ENCODE measurements around the gene CUL9.

DNA sequence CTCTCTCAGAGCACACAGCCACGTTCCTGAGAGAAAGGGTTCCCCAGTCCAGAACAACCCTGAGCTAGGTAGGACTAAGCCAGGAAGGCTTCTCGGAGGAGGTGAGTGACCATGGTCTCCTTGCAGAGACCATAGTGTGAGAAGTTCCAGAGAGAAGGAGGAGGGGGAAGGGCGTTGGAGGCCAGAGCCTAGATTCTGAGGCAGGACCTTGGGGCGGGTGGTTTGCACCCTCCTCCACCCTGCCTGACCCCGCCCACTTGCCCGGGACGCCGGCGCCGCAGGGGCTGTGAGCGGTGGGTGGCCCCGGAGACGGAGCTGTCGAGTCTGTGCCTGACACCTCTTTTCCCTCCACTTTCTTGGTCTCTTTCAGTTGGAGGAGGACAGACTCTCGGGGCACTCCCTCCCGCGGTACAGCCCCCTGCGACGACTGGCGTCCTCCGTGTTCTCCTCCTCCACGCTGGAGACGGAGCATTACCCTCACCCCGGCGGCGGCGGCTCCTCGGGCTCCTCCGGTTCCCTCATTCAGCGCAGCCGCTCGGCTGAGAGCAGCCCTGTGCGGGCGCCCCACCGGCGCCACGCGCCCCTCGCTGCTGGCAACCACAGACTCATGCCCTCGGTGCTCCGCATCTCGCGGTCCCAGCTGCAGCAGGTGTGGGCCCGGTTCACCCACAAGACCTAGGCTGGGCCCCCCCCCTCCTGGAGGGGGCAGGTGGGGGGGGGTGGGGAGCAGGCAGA, 87.4 kb downstream of the CUL9 start:
- no peak for TF ChIP-seq EZH2 (IDR thresholded peaks at IDR 0.05; ENCODE audit: borderline replicate concordance, low read length)
- TF ChIP-seq, protein P1, sequence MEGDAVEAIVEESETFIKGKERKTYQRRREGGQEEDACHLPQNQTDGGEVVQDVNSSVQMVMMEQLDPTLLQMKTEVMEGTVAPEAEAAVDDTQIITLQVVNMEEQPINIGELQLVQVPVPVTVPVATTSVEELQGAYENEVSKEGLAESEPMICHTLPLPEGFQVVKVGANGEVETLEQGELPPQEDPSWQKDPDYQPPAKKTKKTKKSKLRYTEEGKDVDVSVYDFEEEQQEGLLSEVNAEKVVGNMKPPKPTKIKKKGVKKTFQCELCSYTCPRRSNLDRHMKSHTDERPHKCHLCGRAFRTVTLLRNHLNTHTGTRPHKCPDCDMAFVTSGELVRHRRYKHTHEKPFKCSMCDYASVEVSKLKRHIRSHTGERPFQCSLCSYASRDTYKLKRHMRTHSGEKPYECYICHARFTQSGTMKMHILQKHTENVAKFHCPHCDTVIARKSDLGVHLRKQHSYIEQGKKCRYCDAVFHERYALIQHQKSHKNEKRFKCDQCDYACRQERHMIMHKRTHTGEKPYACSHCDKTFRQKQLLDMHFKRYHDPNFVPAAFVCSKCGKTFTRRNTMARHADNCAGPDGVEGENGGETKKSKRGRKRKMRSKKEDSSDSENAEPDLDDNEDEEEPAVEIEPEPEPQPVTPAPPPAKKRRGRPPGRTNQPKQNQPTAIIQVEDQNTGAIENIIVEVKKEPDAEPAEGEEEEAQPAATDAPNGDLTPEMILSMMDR (conservative IDR thresholded peaks at IDR 0.05 in 1 of 2, IDR thresholded peaks at IDR 0.05 in 1 of 2; ENCODE audit: extremely low read depth in 1 of 2, insufficient read depth in 1 of 2, low read depth in 1 of 2, low read length in 2 of 2) = no peak
